ENCODE measurements around the gene RXRA.
A peak's percentile ranks its signal among the peaks of the same experiment; 100 is the strongest.

The RXRA gene

DNA sequence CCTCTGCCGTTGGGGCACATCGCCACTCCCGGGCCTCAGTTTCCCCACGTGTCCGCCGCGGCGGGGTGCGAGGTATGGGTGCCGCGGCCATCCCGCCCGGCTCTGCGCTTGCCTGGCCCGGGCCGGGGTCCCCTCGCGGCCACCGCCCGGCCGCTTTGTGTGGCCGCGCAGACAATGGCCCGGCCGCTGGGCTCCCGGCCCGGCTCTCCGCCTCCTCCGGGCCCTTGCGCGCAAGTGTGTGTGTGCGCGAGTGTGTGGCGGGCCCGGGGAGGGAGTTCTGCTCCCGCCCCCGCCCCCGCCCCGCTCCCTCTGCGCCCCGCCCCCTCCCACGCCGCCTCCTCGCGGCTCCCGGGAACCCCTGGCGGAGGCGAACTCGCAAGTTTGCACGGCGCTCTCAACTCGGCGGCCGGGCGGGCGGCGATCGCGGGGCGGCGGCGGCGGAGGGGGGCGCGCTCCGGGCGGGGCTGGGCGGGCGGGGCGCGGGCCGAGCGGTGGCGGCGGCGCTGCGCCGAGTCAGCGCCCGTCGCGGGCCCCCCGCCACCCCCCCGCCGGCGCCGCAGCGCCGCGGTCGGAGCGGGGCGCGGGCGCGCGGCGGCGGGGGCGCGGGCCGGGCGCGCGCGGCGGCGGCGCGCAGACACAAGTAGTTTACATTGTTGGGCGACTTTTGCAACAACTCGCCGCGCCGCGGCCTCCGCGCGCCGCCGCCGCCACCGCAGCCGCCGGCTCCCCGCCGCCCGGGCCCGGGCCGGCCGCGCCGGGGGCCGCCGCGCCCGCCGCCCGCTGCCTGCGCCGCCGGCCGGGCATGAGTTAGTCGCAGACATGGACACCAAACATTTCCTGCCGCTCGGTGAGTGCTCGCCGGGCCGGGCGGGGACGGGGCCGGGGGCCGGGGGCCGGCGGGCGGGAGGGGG, at the start of gene RXRA:
Gene RXRA (plus strand): TSS at position 643 of the 911 bp plus-strand sequence. CDS start 177 bp downstream, at position 820.
- peak; percentile 88 for DNase-seq (ENCODE audit: insufficient read length, low spot score)
- no peak for FAIRE-seq
- TF ChIP-seq, protein P1, sequence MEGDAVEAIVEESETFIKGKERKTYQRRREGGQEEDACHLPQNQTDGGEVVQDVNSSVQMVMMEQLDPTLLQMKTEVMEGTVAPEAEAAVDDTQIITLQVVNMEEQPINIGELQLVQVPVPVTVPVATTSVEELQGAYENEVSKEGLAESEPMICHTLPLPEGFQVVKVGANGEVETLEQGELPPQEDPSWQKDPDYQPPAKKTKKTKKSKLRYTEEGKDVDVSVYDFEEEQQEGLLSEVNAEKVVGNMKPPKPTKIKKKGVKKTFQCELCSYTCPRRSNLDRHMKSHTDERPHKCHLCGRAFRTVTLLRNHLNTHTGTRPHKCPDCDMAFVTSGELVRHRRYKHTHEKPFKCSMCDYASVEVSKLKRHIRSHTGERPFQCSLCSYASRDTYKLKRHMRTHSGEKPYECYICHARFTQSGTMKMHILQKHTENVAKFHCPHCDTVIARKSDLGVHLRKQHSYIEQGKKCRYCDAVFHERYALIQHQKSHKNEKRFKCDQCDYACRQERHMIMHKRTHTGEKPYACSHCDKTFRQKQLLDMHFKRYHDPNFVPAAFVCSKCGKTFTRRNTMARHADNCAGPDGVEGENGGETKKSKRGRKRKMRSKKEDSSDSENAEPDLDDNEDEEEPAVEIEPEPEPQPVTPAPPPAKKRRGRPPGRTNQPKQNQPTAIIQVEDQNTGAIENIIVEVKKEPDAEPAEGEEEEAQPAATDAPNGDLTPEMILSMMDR (IDR thresholded peaks at IDR 0.05; ENCODE audit: insufficient read depth, missing control alignments), result no peak

DNA sequence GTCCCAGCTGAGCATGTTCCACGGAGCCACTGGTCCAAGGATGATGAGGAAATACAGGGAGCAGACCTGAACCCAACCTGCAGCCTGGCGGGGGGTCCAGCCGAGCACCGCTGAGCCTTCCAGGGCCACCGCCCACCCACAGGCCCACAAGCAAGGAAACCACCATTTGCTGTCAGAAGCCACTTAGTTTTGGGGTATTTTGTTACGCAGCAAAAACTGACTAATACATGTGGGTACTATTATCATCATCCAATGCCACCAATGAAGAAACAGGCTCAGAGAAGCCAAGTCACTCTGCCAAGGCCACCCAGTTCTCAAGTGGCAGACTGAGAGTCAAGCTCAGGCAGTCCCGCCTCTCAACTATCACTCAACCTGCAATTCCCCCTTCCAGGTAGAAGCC, 48.0 kb upstream of the RXRA start:
- TF ChIP-seq, protein P1 (IDR thresholded peaks at IDR 0.05; ENCODE audit: insufficient read depth, missing control alignments), result no peak
- FAIRE-seq, result no peak

DNA sequence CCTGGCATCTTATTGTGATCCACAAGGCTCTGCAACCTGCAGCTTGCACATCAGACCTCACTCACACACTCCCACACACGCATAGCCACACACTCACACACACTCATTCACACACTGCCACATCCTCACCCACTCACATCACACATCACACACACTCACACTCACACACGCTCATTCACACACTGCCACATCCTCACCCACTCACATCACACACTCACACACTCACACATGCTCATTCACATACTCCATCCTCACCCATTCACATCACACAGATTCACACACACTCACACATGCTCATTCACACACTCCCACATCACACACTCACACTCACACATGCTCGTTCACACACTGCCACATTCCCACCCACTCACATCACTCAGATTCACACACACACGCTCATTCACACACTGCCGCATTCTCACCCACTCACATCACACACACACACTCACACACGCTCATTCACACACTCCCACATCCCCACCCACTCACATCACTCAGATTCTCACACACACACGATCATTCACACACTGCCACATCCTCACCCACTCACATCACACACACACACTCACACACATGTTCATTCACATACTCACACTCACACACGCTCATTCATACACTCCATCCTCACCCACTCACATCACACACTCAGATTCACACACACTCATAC, 47.1 kb upstream of the RXRA start:
- DNase-seq (ENCODE audit: insufficient read length, low spot score), result no peak
- TF ChIP-seq, protein P1 (IDR thresholded peaks at IDR 0.05; ENCODE audit: insufficient read depth, missing control alignments), result no peak
- no peak for FAIRE-seq

More for the DNA sequence above, 48.0 kb upstream of the RXRA start:
- no peak for DNase-seq (ENCODE audit: insufficient read length, low spot score)

DNA sequence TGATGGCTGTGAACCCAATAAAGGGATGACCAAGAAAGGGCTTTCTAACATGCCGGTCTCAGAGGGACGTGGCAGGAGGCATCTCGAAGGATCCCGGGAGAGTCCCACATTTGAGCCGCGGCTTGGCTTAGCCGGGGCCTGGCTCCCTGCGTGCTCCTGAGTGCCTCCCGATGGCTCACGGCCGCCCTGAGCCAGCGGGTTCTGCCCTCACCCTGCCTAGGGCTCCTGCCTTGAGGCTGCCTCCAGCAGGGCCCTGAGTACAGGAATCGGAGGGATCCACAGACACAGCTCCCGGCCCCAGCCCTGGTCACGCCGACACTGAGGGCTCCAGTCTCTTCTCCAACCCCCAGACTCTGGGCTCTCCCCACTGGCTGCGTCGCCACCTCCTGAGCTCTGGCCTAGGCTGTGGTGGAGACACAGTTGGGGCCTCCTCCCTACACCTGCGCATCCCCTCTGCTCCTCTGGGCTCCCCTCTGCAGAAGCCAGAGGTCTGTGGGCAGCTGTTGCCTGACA, 44.1 kb upstream of the RXRA start:
- DNase-seq (ENCODE audit: insufficient read length, low spot score) (no peak), FAIRE-seq (no peak)
- TF ChIP-seq, protein P1 (IDR thresholded peaks at IDR 0.05; ENCODE audit: insufficient read depth, missing control alignments), result no peak

DNA sequence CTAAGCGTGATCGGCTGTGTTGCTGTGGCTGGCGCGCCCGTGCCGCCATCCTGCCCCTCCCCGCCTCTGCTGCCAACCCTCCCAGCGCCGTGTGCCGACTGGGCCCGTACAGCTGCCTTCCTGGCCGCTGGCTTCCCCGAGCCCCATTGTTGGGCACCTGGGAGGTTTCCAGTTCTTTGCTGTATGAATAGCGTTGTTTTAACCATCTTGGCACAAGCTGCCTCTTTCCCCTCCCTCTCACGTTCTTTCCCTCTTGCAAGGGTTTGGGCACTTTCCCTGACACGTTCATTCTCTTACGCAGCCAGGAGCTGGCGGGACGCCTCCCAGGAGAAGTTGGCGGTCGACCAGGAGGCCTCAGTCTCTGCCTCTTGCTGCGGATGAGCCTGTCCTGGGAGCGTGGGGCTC, 43.1 kb upstream of the RXRA start:
- FAIRE-seq (no peak), DNase-seq (ENCODE audit: insufficient read length, low spot score) (no peak)
- TF ChIP-seq, protein P1 (IDR thresholded peaks at IDR 0.05; ENCODE audit: insufficient read depth, missing control alignments), result no peak

DNA sequence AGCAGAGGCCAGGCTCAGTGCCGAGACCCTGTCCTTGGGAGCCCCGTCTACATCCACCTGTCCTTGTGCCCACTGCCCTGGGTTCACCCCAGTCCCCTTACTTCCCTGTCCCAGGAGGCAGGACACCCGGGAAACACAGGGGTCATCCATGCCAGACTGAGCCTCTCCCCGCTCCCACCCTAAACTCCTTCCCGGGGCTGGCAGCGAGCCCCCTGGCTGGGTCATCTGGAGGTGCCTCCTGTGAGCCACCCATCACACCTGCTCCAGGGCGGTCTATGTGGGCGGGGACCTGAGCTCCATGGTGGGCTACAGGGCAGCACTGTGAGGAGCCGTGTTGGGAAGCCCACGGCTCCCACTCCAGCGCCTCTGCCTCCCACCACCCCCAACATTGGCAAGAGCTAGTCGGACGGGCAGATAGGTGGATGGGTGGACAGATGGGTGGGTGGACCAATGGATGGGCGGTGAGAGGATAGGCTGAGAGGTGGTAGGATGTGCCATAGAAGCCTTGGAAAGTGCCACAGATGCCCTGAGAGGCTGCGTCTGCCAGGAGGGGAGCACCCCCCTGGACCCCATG, 42.5 kb upstream of the RXRA start:
- DNase-seq (ENCODE audit: insufficient read length, low spot score) (no peak), FAIRE-seq (no peak)
- TF ChIP-seq, protein P1 (IDR thresholded peaks at IDR 0.05; ENCODE audit: insufficient read depth, missing control alignments), result no peak
